ENCODE measurements around the gene CFAP54. TPM values are rescaled to one million over a fixed set of nuclear protein-coding genes. Genes with fewer than 3 reads are reported as not detected.

The CFAP54 gene
- total and polyA plus RNA-seq, 2 of the 4 experiments (the other 2 are of a cell fraction): 0.18 to 0.41 TPM

DNA sequence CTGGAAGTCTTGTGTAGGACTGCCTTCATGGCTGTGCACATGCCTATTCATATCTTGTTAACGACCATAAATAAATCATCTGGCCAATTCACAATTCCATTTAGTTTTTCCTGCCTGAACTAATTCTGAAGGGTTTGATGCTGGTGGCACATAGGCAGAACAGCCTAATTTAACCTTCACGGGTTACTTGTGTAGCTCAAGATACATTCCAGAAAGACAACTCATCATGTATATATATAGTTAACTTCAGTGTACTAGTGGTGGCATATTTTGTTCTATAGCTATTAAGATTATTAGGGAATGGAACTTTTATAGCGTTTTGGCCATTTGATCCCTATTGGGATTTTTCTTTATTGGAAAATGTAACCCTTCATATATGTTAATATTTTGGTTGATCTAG lies 31.4 kb downstream of the CFAP54 start:
- no peaks in the 10 kb centered on the region for H3K36me3 ChIP-seq (ENCODE audit: control insufficient read depth, insufficient read depth, low read length)
- no peak overlapping the region for H2BK5ac ChIP-seq (ENCODE audit: low read depth, low read length, poor library complexity, severe bottlenecking)
- no peak overlapping the region for H4K91ac ChIP-seq (ENCODE audit: insufficient read depth, low read depth, low read length)
- ChIA-PET POLR2A (ENCODE audit: unreplicated experiment) (no interaction called here), CTCF (interaction anchor here (0.7 kb wide), 1 partner anchor 457 kb away, joined by 4 read pairs; no protein-coding TSS in a partner anchor)
- H3K9me3 ChIP-seq (ENCODE audit: control insufficient read depth, insufficient read depth, low read length): no peaks in the 10 kb centered on the region
- no peaks in the 10 kb centered on the region for H3K9me1 ChIP-seq (ENCODE audit: insufficient read depth, low read length)
- BruUV-seq (replicated peaks): no TSS peak
- in situ Hi-C loops (cut with MboI; ENCODE audit: low sequenced_read_pairs): no loop called here
- no peak overlapping the region for H3K18ac ChIP-seq (ENCODE audit: low read depth, low read length)
- H3K4me3 ChIP-seq (ENCODE audit: insufficient read depth, low read depth, low read length): no peak overlapping the region
- no peak overlapping the region for H2AK5ac ChIP-seq (ENCODE audit: low read depth, low read length)
- no peak overlapping the region for H2AK9ac ChIP-seq (replicated peaks; ENCODE audit: low read depth, low read length, poor library complexity)
- TF ChIP-seq RFX5 (IDR thresholded peaks at IDR 0.05; ENCODE audit: low read depth, low read length) (no peak), CEBPB (IDR thresholded peaks at IDR 0.05; ENCODE audit: low read depth, low read length) (no peak), MAFK (IDR thresholded peaks at IDR 0.05; ENCODE audit: low read depth, low read length) (no peak), RCOR1 (IDR thresholded peaks at IDR 0.05; ENCODE audit: insufficient replicate concordance, low read length) (no peak), MAZ (IDR thresholded peaks at IDR 0.05; ENCODE audit: borderline replicate concordance, low read depth, low read length) (no peak), RAD21 (IDR thresholded peaks at IDR 0.05; ENCODE audit: low read length) (no peak), MXI1 (IDR thresholded peaks at IDR 0.05; ENCODE audit: borderline replicate concordance, low read depth, low read length) (no peak), BHLHE40 (IDR thresholded peaks at IDR 0.05; ENCODE audit: low read depth, low read length) (no peak), POLR2A (IDR thresholded peaks at IDR 0.05; ENCODE audit: low read depth, low read length) (no peak), NFE2L2 (IDR thresholded peaks at IDR 0.05; ENCODE audit: low read depth, low read length) (no peak), FOS (IDR thresholded peaks at IDR 0.05; ENCODE audit: low read depth, low read length) (no peak), CHD1 (IDR thresholded peaks at IDR 0.05; ENCODE audit: low read depth, low read length) (no peak), SMC3 (IDR thresholded peaks at IDR 0.05; ENCODE audit: low read depth, low read length) (no peak)
- TF ChIP-seq, protein P1, sequence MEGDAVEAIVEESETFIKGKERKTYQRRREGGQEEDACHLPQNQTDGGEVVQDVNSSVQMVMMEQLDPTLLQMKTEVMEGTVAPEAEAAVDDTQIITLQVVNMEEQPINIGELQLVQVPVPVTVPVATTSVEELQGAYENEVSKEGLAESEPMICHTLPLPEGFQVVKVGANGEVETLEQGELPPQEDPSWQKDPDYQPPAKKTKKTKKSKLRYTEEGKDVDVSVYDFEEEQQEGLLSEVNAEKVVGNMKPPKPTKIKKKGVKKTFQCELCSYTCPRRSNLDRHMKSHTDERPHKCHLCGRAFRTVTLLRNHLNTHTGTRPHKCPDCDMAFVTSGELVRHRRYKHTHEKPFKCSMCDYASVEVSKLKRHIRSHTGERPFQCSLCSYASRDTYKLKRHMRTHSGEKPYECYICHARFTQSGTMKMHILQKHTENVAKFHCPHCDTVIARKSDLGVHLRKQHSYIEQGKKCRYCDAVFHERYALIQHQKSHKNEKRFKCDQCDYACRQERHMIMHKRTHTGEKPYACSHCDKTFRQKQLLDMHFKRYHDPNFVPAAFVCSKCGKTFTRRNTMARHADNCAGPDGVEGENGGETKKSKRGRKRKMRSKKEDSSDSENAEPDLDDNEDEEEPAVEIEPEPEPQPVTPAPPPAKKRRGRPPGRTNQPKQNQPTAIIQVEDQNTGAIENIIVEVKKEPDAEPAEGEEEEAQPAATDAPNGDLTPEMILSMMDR (conservative IDR thresholded peaks at IDR 0.05; ENCODE audit: low read depth, low read length): no peak
- TF ChIP-seq, protein P2, sequence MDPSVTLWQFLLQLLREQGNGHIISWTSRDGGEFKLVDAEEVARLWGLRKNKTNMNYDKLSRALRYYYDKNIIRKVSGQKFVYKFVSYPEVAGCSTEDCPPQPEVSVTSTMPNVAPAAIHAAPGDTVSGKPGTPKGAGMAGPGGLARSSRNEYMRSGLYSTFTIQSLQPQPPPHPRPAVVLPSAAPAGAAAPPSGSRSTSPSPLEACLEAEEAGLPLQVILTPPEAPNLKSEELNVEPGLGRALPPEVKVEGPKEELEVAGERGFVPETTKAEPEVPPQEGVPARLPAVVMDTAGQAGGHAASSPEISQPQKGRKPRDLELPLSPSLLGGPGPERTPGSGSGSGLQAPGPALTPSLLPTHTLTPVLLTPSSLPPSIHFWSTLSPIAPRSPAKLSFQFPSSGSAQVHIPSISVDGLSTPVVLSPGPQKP (IDR thresholded peaks at IDR 0.05; ENCODE audit: borderline replicate concordance, low read depth, low read length): no peak
- TF ChIP-seq, protein P3, sequence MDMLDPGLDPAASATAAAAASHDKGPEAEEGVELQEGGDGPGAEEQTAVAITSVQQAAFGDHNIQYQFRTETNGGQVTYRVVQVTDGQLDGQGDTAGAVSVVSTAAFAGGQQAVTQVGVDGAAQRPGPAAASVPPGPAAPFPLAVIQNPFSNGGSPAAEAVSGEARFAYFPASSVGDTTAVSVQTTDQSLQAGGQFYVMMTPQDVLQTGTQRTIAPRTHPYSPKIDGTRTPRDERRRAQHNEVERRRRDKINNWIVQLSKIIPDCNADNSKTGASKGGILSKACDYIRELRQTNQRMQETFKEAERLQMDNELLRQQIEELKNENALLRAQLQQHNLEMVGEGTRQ (IDR thresholded peaks at IDR 0.05; ENCODE audit: low read depth, low read length): no peak
- peak; percentile 50; the same call in 1 of the 2 replicates for ATAC-seq (ENCODE audit: low read depth)
- H2BK20ac ChIP-seq (ENCODE audit: low read depth, low read length): no peak overlapping the region
- intact Hi-C loops (cut with micrococcal nuclease): no loop called here
- H3K23ac ChIP-seq (ENCODE audit: low read depth, low read length): no peak overlapping the region
- peak; percentile 34 for DNase-seq
- no peaks in the 10 kb centered on the region for H3K79me1 ChIP-seq (ENCODE audit: low read depth in 1 of 2, low read length in 2 of 2)
- H4K8ac ChIP-seq (ENCODE audit: low read depth in 2 of 2, low read length in 2 of 2): no peak overlapping the region
- no peak overlapping the region for H4K5ac ChIP-seq (ENCODE audit: low read depth, low read length)
- H3K56ac ChIP-seq (ENCODE audit: extremely low read depth, insufficient read depth, low read length): no peak overlapping the region
- no peak overlapping the region for H2BK120ac ChIP-seq (ENCODE audit: low read depth, low read length)
- H3K27me3 ChIP-seq (ENCODE audit: control insufficient read depth, insufficient read depth, low read length): no peaks in the 10 kb centered on the region
- H3K4ac ChIP-seq (ENCODE audit: low read depth, low read length): no peak overlapping the region
- no peak overlapping the region for H2AFZ ChIP-seq (replicated peaks; ENCODE audit: low read length, poor library complexity)
- no peaks in the 10 kb centered on the region for H4K20me1 ChIP-seq (ENCODE audit: insufficient read depth, low read length)
- no peak overlapping the region for H3K27ac ChIP-seq (ENCODE audit: insufficient read depth, low read length)
- dilution Hi-C loops (cut with HindIII; ENCODE audit: low sequenced_read_pairs, unreplicated experiment): no loop called here
- no CpG with 5 or more reads among the region's 3 CpGs for WGBS, 2 experiments (ENCODE audit: extremely low coverage in 2 of 2, insufficient read length in 1 of 2)
- no peak overlapping the region for H2BK15ac ChIP-seq (ENCODE audit: low read depth, low read length)
- no peak overlapping the region for H3K4me2 ChIP-seq (ENCODE audit: low read depth, low read length)
- H3K14ac ChIP-seq (replicated peaks; ENCODE audit: low read depth, low read length): no peak overlapping the region
- peaks cover 2% of the 10 kb centered on the region; the same call in 1 of the 2 replicates for H3K4me1 ChIP-seq (ENCODE audit: control insufficient read depth, insufficient read depth, low read length)
- H3K9ac ChIP-seq (ENCODE audit: low read depth, low read length): no peak overlapping the region

Data from IMR-90 (cell line).